ENCODE results near the gene PAPLN.
"Not testable (repeated sequence)": the region's sequence is repeated elsewhere in the genome, so short reads cannot be mapped to it uniquely, and the experiment has no call there.

Gene PAPLN, protein sequence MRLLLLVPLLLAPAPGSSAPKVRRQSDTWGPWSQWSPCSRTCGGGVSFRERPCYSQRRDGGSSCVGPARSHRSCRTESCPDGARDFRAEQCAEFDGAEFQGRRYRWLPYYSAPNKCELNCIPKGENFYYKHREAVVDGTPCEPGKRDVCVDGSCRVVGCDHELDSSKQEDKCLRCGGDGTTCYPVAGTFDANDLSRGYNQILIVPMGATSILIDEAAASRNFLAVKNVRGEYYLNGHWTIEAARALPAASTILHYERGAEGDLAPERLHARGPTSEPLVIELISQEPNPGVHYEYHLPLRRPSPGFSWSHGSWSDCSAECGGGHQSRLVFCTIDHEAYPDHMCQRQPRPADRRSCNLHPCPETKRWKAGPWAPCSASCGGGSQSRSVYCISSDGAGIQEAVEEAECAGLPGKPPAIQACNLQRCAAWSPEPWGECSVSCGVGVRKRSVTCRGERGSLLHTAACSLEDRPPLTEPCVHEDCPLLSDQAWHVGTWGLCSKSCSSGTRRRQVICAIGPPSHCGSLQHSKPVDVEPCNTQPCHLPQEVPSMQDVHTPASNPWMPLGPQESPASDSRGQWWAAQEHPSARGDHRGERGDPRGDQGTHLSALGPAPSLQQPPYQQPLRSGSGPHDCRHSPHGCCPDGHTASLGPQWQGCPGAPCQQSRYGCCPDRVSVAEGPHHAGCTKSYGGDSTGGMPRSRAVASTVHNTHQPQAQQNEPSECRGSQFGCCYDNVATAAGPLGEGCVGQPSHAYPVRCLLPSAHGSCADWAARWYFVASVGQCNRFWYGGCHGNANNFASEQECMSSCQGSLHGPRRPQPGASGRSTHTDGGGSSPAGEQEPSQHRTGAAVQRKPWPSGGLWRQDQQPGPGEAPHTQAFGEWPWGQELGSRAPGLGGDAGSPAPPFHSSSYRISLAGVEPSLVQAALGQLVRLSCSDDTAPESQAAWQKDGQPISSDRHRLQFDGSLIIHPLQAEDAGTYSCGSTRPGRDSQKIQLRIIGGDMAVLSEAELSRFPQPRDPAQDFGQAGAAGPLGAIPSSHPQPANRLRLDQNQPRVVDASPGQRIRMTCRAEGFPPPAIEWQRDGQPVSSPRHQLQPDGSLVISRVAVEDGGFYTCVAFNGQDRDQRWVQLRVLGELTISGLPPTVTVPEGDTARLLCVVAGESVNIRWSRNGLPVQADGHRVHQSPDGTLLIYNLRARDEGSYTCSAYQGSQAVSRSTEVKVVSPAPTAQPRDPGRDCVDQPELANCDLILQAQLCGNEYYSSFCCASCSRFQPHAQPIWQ

DNA sequence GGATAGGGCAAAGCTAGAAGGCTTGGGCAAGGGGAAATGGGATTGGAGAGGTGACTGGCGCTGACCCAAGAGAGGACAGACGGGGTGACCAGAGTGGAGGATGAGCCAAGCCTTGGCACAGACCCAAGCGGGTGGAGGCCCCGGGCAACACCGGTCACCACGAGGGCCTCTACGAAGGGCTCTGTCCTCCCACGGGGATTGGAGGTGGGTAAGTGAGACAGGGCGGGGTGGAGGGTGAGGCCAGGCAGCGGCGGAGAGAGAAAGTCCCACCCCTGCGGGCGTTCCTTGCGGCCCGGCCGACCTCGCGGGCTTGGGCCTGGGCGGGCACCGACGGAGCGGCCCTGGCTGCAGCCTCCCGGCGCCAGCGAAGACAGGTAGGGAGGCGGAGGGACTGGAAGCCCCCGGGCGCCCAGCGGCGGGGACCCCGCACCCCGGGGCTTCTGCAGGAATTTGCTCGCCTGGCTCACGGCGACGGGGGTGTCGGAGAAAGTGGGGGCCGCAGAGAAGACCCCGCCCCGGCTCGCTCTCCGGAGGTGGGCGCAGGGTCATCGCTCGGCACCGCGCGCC lies at the start of gene PAPLN:
PAPLN (plus strand) TSS at position 288 of the 567 bp plus-strand sequence. CDS start 2,273 bp downstream, outside the sequence.
- DNase-seq, result no peak

- no peak for DNase-seq
Observed at GRCh38 chr14:73188501-73188911, 48.8 kb upstream of the PAPLN start.

- no peak for DNase-seq
Observed at GRCh38 chr14:73189651-73190050, 47.7 kb upstream of the PAPLN start.

DNA sequence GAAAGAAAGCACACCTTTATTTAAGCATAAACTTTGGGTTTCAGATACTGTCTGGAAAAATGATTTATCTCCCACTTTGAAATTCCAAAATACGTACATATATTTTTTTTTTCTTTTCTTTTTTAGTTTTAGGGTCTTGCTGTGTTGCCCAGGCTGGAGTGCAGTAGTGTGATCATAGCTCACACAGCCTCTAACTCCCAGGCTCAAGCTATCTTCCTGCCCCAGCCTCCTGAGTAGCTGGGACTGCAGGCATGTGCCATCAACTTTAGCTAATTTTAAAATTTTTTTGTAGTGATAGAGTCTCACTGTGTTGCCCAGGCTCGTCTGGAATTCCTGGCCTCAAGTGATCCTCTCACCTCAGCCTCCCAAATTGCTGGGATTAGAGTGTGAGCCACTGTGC lies 45.9 kb upstream of the PAPLN start:
- DNase-seq, result no peak

DNA sequence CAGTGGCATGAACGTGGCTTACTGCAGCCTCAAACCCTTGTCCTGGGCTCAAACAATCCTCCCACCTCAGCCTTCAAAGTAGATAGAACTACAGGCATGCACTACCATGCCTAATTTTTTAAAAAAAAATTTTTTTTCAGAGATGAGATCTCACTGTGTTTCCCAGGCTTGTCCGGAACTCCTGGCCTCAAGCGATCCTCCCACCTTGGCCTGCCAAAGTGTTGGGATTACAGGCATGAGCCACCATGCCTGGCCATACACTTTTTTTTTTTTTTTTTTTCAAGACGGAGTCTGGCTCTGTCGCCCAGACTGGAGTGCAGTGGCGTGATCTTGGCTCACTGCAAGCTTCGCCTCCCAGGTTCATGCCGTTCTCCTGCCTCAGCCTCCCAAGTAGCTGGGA lies 43.0 kb upstream of the PAPLN start:
- DNase-seq, result not testable (repeated sequence)

GRCh38 chr14:73198253-73198652 lies 39.1 kb upstream of the PAPLN start:
- no peak for DNase-seq

- no peak for DNase-seq
Observed at GRCh38 chr14:73203527-73203926, 33.8 kb upstream of the PAPLN start.

- DNase-seq, result no peak
Observed at GRCh38 chr14:73207615-73208014, 29.7 kb upstream of the PAPLN start.

DNA sequence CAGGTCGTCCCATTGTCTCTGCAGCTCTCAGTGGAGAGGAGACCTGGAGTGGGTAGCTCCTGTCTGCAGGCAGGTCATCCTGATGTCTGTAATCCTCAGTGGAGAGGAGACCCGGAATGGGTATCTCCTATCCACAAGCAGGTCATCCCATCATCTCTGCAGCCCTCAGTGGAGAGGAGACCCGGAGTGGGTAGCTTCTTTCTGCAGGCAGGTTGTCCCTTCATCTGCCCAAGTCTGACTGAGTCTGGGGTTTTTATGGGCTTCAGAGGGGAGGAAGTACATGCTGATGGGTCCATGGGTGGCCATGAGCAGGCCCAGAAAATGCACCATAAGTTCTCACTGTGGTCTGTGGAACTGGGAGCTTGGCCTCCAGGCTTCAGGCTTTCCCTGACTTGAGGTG lies 28.9 kb upstream of the PAPLN start:
- no peak for DNase-seq

DNA sequence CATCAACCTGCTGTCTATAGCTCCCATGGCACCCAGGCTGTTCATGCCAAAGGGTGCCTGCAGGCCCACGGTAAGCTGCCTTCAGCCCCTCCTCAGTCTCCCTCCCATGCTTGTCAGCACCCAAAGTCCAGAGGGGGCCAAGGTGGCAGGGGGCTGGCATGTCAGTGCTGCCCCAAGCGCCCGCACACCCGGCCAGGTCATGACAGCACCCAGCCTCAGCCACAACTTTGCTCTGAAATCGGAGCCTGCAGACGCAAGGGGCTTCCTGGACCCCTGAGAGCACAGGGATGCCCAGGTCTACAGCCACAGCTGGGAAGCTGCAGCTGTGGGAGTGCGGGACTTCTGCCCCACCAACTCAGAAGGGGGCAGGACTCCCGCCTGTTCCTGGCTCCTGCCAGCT lies 28.5 kb upstream of the PAPLN start:
- no peak for DNase-seq

- no peak for DNase-seq
Observed at GRCh38 chr14:73209953-73210352, 27.4 kb upstream of the PAPLN start.

DNA sequence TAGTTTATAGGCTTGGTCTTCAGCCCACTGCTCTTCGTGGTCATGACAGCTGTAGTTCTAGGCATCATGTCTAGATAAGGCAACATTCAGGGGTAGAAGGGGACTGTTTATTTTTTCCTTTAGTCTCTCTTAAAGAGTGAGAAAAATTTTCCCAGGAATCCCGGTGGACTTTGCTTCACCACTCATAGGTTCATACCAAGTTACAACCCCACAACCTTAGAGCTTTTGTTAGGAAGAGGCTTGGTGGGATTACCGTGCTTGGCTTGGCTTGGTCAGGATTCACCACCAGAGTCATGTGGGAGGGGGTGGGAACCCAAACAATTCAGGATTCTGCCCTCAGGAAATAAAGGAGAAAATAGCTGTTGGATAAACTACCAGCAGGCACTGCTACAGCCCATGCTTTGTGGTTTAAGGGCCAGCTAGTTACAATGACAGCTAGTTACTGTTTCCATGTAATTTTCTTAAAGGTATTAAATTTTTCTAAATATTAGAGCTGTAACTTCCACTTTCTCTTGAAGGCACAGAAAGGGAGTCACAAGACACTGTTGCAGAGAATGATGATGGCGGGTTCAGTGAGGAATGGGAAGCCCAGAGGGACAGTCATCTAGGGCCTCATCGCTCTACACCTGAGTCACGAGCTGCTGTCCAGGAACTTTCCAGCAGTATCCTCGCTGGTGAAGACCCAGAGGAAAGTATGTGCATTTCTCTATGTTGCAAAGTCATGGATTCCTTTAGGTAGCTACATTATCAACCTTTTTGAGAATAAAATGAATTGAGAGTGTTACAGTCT lies 25.9 kb upstream of the PAPLN start:
- no peak for DNase-seq

DNA sequence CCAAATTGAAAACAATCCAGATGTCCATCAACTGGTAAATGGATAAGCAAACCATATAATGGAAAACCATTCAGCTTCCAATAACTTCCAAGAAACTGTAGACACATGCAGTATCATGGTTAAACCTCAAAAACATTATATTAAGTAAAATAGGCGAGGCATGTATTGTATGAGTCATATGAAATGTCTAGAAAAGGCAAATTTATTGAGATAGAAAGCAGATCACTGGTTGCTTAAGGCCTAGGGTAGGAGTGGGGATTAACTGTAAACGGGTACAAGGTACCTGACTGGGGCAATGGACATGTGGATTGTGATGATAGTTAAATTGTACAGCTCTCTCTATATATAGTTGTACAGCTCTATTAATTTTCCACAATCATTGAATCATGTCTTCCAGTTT lies 21.3 kb upstream of the PAPLN start:
- no peak for DNase-seq

GRCh38 chr14:73217411-73217810 lies 19.9 kb upstream of the PAPLN start:
- no peak for DNase-seq

DNA sequence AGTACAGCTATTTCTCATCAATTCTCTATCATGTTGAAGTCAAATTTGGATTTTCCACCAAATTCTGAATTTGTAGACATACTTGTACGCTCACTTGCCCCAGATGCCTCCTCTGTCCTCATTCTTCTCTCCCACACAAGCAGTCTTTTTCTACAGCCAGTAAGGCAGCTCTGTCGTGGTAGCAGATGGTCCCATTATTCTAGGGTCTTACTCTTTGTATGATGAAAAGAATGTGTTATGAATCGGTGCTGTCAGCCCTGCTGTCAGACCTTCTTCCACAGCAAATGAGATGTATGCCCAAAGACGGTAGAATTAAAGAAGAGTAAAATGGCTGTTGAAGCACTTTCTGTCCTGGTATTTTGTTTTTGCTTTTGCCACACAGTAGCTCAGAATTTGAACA lies 17.2 kb upstream of the PAPLN start:
- no peak for DNase-seq

DNA sequence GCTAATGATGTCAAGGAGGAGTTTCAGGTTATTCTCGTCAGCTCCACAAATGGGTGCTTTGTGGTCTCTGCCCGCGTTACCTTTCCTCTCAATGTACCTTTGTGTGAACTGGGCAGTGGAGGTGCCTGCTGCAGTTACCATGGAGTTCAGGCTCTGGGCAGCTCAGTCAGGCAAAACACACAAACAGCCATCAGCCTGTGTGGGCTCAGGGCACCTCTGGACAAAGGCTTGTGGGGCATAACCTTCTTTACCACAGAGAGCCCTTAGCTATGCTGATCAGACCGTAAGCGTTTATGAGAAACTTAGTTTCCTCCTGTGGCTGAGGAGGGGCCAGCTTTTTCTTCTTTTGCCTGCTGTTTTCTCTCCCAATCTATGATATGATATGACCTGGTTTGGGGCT lies 16.7 kb upstream of the PAPLN start:
- no peak for DNase-seq

- no peak for DNase-seq
Observed at GRCh38 chr14:73221945-73222344, 15.4 kb upstream of the PAPLN start.

GRCh38 chr14:73223049-73223448 lies 14.3 kb upstream of the PAPLN start:
- no peak for DNase-seq

- no peak for DNase-seq
Observed at GRCh38 chr14:73225496-73225895, 11.8 kb upstream of the PAPLN start.

DNA sequence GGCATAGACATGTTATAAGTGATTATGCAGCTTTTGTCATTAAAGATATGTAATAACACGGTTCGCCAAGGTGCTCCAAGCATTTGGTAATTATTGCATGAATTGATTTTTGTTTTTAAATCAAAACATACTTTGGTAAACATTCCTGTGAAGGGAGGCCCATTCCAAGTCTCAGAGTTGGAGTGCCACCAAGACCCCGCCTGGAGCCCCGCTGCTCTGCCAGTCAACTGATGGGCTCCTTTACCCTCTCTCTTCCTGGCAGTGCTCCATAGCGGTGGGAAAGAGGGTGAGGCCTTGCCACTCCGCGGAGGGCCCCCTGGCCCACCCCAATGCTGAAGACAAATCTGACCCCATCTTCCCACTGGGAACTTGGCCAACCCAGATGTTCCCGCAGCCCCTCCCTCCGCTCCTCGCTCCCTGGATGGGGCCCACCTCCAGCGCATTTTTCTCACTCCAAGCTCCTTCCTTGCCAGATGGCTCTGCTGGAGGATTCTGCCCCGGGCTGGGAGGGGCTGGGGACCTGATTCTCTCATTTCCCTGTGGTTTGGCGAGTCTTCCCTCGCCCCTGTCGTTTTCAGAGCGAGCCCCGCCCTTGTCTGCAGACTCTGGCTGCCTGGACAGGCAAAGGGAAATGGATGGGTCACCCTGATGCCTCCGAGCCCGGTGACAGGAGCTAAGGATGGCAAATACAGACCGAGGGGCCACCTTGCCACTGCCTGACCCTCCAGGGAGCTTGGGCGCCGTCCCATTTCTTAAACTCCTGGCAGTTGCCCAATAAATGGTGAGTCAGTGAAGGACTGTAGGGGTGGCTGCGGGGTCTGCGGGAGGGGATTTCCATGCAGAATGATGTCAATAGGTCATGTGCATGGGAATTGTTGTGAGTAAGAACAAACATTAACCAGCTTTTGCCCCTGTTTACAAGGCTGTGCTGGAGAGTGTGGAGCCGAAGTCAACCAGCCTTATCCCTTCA lies 9.2 kb upstream of the PAPLN start:
- no peak for DNase-seq

DNA sequence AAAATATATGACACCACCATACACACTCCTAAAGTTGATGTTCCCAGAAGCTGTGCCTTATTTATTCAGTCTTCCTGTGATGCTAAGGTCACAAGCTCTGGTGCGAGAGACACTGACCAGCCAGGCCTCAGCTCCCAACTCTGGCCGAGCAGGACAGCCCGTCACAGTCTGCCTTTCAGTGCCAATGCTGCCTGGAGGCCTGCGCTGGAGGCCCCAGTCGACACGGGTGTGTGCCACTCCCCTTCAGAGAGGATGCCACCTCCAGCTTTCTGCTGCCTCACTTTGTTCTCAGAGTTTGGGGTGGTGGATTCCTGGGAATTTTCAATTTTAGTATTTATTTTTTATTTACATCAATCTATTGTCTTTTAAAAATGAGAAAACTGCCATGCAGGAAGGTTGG lies 7.3 kb upstream of the PAPLN start:
- no peak for DNase-seq

Measured in cerebellar nuclear complex (tissue), 1 donor.